OCI-LY7 (cell line): Measurements from ENCODE around the gene ACCSL. TPM values are rescaled to one million over a fixed set of nuclear protein-coding genes. Genes with fewer than 3 reads are reported as not detected.

Experiments used
- BruUV-seq: library from RNA; stranded (reverse); fragments of 400-500 nt; replicated peaks from 2 replicates; lab custom pipeline; 2021; lab: Mats Ljungman, UMichigan
- CTCF ChIA-PET: fragments of 300-600 bp; sonication (Branson Sonifier 250); formaldehyde crosslinking; loops from one replicate; lab custom pipeline; 2022; ENCODE audit warnings: antibody characterized with exemption; ENCODE audit not compliant: unreplicated experiment; lab: Charles Lee
- POLR2A ChIA-PET: fragments of 300-600 bp; sonication (Branson Sonifier 250); formaldehyde crosslinking; loops from one replicate; lab custom pipeline; 2022; ENCODE audit warnings: antibody characterized with exemption; lab: Charles Lee
- DNase-seq: peaks from one replicate; pipeline ENCODE4 v3.0.0-alpha.2; 2015; ENCODE audit warnings: low spot score
- H2AFZ ChIP-seq: fragments of 200-600 bp; sonication (generic), shearing (Covaris generic); 2 replicates; pipeline ENCODE4 v1.6.1; 2014; ENCODE audit warnings: mild to moderate bottlenecking, antibody characterized with exemption, low read length, moderate library complexity
- H3K27ac ChIP-seq: fragments of 200-600 bp; sonication (generic); 2 replicates; pipeline ENCODE4 v1.5.1; 2014; ENCODE audit warnings: mixed run types, low read depth, mild to moderate bottlenecking, moderate library complexity, low read length, inconsistent platforms; ENCODE audit not compliant: poor library complexity, severe bottlenecking
- H3K36me3 ChIP-seq: fragments of 200-600 bp; sonication (generic); 2 replicates; pipeline ENCODE4 v1.6.1; 2014; ENCODE audit warnings: mild to moderate bottlenecking, antibody characterized with exemption, low read length, moderate library complexity, mixed read lengths; ENCODE audit not compliant: insufficient read depth
- H3K4me1 ChIP-seq: fragments of 200-600 bp; sonication (generic); 2 replicates; pipeline ENCODE4 v1.5.1; 2014; ENCODE audit warnings: mild to moderate bottlenecking, low read length; ENCODE audit not compliant: insufficient read depth, poor library complexity, severe bottlenecking
- H3K4me2 ChIP-seq: fragments of 200-600 bp; sonication (generic); 2 replicates; pipeline ENCODE4 v1.6.1; 2014; ENCODE audit warnings: mild to moderate bottlenecking, low read length
- H3K4me3 ChIP-seq: fragments of 200-600 bp; sonication (generic); 2 replicates; pipeline ENCODE4 v1.5.1; 2014; ENCODE audit warnings: mild to moderate bottlenecking, low read depth, low read length; ENCODE audit not compliant: poor library complexity, severe bottlenecking
- H3K79me2 ChIP-seq: fragments of 200-600 bp; sonication (generic); 2 replicates; pipeline ENCODE4 v1.6.1; 2016; ENCODE audit warnings: low read depth, mild to moderate bottlenecking, low read length, moderate library complexity, mixed read lengths; ENCODE audit not compliant: insufficient read depth
- H3K9me2 ChIP-seq: fragments of 200-600 bp; sonication (generic); 2 replicates; pipeline ENCODE4 v1.6.1; 2016; ENCODE audit warnings: mild to moderate bottlenecking, low read length, mixed read lengths; ENCODE audit not compliant: insufficient read depth
- H3K9me3 ChIP-seq: fragments of 200-600 bp; sonication (generic); 2 replicates; pipeline ENCODE4 v1.6.1; 2014; ENCODE audit warnings: mild to moderate bottlenecking, mixed run types, low read length, mixed read lengths
- H4K20me1 ChIP-seq: fragments of 200-600 bp; sonication (generic); 2 replicates; pipeline ENCODE4 v1.6.1; 2014; ENCODE audit warnings: mild to moderate bottlenecking, antibody characterized with exemption, low read length, moderate library complexity, mixed read lengths; ENCODE audit not compliant: insufficient read depth
- CTCF ChIP-seq: fragments of 200-600 bp; sonication (generic); conservative IDR thresholded peaks from 2 replicates; pipeline ENCODE4 v1.5.1; 2014; ENCODE audit warnings: mild to moderate bottlenecking, antibody characterized with exemption, low read length, moderate library complexity, mixed read lengths
- EZH2phosphoT487 ChIP-seq: fragments of 200-600 bp; sonication (generic); IDR thresholded peaks from 2 replicates; pipeline ENCODE4 v1.6.1; 2018; ENCODE audit warnings: low read depth, borderline replicate concordance, mild to moderate bottlenecking, mixed run types, antibody characterized with exemption, low read length, moderate library complexity, mixed read lengths
- intact Hi-C: fragments of 100-400 bp; cut with micrococcal nuclease; formaldehyde crosslinking; loops from one replicate; pipeline ENCODE4 v1.10.0; 2022; ENCODE audit not compliant: unreplicated experiment
- total RNA-seq, 2 experiments: library from RNA; depleted of rRNA in 1 of 2; stranded (reverse); fragments of >200 nt in 1 of 2; shearing (Covaris generic) in 1 of 2; gene quantifications; 2 replicates each; pipeline ENCODE4 v1.2.3, GENCODE V29; 2014 to 2022

ACCSL gene
- total RNA-seq, 2 experiments from 2014 or later, result not detected

DNA sequence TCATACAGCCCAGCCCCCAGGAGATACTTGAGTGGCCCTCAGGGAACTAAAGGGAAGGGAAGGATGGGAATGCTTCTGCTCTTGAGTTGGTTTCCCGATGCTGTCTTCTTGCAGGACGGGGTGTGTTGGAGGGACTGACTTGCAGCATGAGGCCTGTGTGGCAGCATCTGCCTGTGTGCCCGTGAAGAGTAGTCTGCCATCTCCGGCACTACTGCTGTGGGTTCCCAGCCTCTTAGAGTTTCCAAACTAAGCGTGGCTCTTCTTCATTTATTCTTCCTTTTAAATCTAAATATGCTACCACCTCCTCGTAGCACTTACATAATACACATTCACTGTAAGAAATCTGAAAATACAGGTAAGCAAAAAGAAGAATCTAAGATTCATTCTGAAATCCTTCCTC, 60.5 kb downstream of the ACCSL start:
- Histone ChIP-seq H3K9me2 (no peaks in the 10 kb centered on the region), H3K4me2 (no peak overlapping the region), H3K36me3 (peaks cover 5% of the 10 kb centered on the region; the same call in 1 of the 2 replicates), H3K9me3 (no peaks in the 10 kb centered on the region), H3K27ac (no peak overlapping the region), H4K20me1 (no peaks in the 10 kb centered on the region), H3K4me1 (peaks cover 3% of the 10 kb centered on the region), H3K79me2 (no peaks in the 10 kb centered on the region), H2AFZ (no peak overlapping the region), H3K4me3 (no peak overlapping the region)
- CTCF ChIA-PET, result no interaction called here
- intact Hi-C loops, result loop anchor here (10.0 kb wide), 2 partner anchors 57 to 797 kb away; no protein-coding TSS in a partner anchor
- no peak for TF ChIP-seq CTCF
- no peak for TF ChIP-seq EZH2phosphoT487
- POLR2A ChIA-PET, result no interaction called here
- DNase-seq, result no peak
- no TSS peak for BruUV-seq

Other genes with a start within 250 kb of the ACCSL start
- gene ALKBH3, start 167.2 kb upstream of the ACCSL start, total RNA-seq (2014; rRNA removed; shearing (Covaris generic)), result not detected in 2 replicates
- not detected in 2 replicates for gene ALKBH3, start 167.2 kb upstream of the ACCSL start, total RNA-seq (2022)
- gene C11orf96, start 105.3 kb upstream of the ACCSL start, total RNA-seq (2014; rRNA removed; shearing (Covaris generic)), result not detected in 2 replicates
- not detected in 2 replicates for gene C11orf96, start 105.3 kb upstream of the ACCSL start, total RNA-seq (2022)
- gene ACCS, start 18.3 kb downstream of the ACCSL start, total RNA-seq (2014; rRNA removed; shearing (Covaris generic)), result not detected in 2 replicates
- gene ACCS, start 18.3 kb downstream of the ACCSL start, total RNA-seq (2022), result not detected in 2 replicates
- gene EXT2, start 47.7 kb downstream of the ACCSL start, total RNA-seq (2014; rRNA removed; shearing (Covaris generic)), result 24.1 and 31.8 TPM in 2 replicates
- 22.3 and 25.5 TPM in 2 replicates for gene EXT2, start 47.7 kb downstream of the ACCSL start, total RNA-seq (2022)